H1 (cell line): ENCODE data around the gene GSX1. TPM values are rescaled to one million over a fixed set of nuclear protein-coding genes. Genes with fewer than 3 reads are reported as not detected.

ENCODE experiments used
- CTCF ChIA-PET: fragments of 300-600 bp; sonication (Branson Sonifier 250); formaldehyde crosslinking; loops from one replicate; lab custom pipeline; 2021; ENCODE audit not compliant: partially characterized antibody; lab: Charles Lee
- POLR2A ChIA-PET: fragments of 300-600 bp; sonication (Branson Sonifier 250); formaldehyde crosslinking; loops from one replicate; lab custom pipeline; 2021; ENCODE audit warnings: inconsistent platforms; ENCODE audit not compliant: partially characterized antibody; lab: Charles Lee
- DNase-seq, 2 experiments: peaks; one replicate each; pipeline versions ENCODE4 v3.0.0 to v3.0.0-alpha.2; 2010 to 2022; ENCODE audit warnings: low spot score in 2 of 2, low read depth in 1 of 2, mixed read lengths in 1 of 2
- FAIRE-seq: peaks from 2 replicates; lab custom pipeline; 2011; peaks lifted over from hg19 to GRCh38; lab: Jason Lieb, UNC
- H2AFZ ChIP-seq: 2 replicates; pipeline ENCODE4 v1.8.1; 2012; ENCODE audit warnings: low read length, inconsistent platforms
- H2AK5ac ChIP-seq: 2 replicates; pipeline ENCODE4 v1.6.1; 2013; ENCODE audit warnings: low read depth, low read length
- H2BK120ac ChIP-seq: replicated peaks from 2 replicates; pipeline ENCODE3; 2013; ENCODE audit warnings: low read depth, low read length, inconsistent platforms
- H2BK12ac ChIP-seq: 2 replicates; pipeline ENCODE4 v1.6.1; 2013; ENCODE audit warnings: low read depth, low read length
- H2BK15ac ChIP-seq: 2 replicates; pipeline ENCODE4 v1.6.1; 2013; ENCODE audit warnings: low read length
- H2BK20ac ChIP-seq: 2 replicates; pipeline ENCODE4 v1.6.1; 2013; ENCODE audit warnings: low read length
- H2BK5ac ChIP-seq: 2 replicates; pipeline ENCODE4 v1.6.1; 2013; ENCODE audit warnings: low read depth, low read length
- H3K14ac ChIP-seq: 2 replicates; pipeline ENCODE4 v1.6.1; 2013; ENCODE audit warnings: inconsistent platforms; ENCODE audit not compliant: insufficient read length
- H3K18ac ChIP-seq: 2 replicates; pipeline ENCODE4 v1.6.1; 2013; ENCODE audit warnings: low read length; ENCODE audit errors: extremely low read depth
- H3K23ac ChIP-seq: 2 replicates; pipeline ENCODE4 v1.6.1; 2013; ENCODE audit warnings: inconsistent platforms; ENCODE audit not compliant: insufficient read length
- H3K23me2 ChIP-seq: 2 replicates; pipeline ENCODE4 v1.6.1; 2013; ENCODE audit warnings: low read depth, low read length
- H3K27ac ChIP-seq: 2 replicates; pipeline ENCODE4 v1.6.1; 2011; ENCODE audit warnings: low read depth, low read length, inconsistent platforms
- H3K27me3 ChIP-seq, 4 experiments: replicated peaks in 1 of 4; 1 replicate in 1 of 4; 2 replicates in 3 of 4; pipeline versions ENCODE4 v1.6.1 to v1.8.1; 2011 to 2013; ENCODE audit warnings: low read length in 3 of 4, mild to moderate bottlenecking in 3 of 4, inconsistent platforms in 2 of 4, mixed read lengths in 2 of 4, moderate library complexity in 1 of 4; ENCODE audit not compliant: control insufficient read depth in 3 of 4, insufficient read depth in 3 of 4; ENCODE audit errors: extremely low read depth in 1 of 4
- H3K36me3 ChIP-seq, 4 experiments: 2 replicates each; pipeline versions ENCODE4 v1.6.1 to v1.8.1; 2011 to 2013; ENCODE audit warnings: mild to moderate bottlenecking in 4 of 4, low read length in 3 of 4, moderate library complexity in 2 of 4, control low read depth in 1 of 4, inconsistent platforms in 1 of 4; ENCODE audit not compliant: insufficient read depth in 4 of 4, control insufficient read depth in 2 of 4
- H3K4ac ChIP-seq: replicated peaks from 2 replicates; pipeline ENCODE3; 2013; ENCODE audit warnings: low read length, low read depth, mixed read lengths, inconsistent platforms; ENCODE audit not compliant: insufficient read length
- H3K4me1 ChIP-seq, 4 experiments: replicated peaks in 1 of 4; 1 replicate in 1 of 4; 2 replicates in 3 of 4; pipeline versions ENCODE4 v1.6.1 to v1.8.1; 2011 to 2013; ENCODE audit warnings: low read length in 3 of 4, inconsistent platforms in 2 of 4, mixed read lengths in 1 of 4; ENCODE audit not compliant: insufficient read depth in 4 of 4, control insufficient read depth in 3 of 4
- H3K4me2 ChIP-seq, 2 experiments: 2 replicates each; pipeline versions ENCODE4 v1.6.1 to v1.8.1; 2011 to 2013; ENCODE audit warnings: low read depth in 2 of 2, low read length in 2 of 2, control low read depth in 1 of 2, inconsistent platforms in 1 of 2, mild to moderate bottlenecking in 1 of 2; ENCODE audit not compliant: insufficient read depth in 1 of 2
- H3K4me3 ChIP-seq, 4 experiments: fragments of 200-600, 300-600 bp in 1 of 4; sonication (generic), shearing (Covaris generic), sonication (Bioruptor Twin) in 1 of 4; 2 replicates each; pipeline versions ENCODE4 v1.5.1 to v1.8.1; 2011 to 2016; ENCODE audit warnings: low read length in 4 of 4, low read depth in 3 of 4, control low read depth in 2 of 4, inconsistent platforms in 2 of 4, mild to moderate bottlenecking in 2 of 4, mixed read lengths in 1 of 4, moderate library complexity in 1 of 4; ENCODE audit not compliant: insufficient read depth in 2 of 4; ENCODE audit errors: extremely low read depth in 1 of 4
- H3K56ac ChIP-seq: replicated peaks from 2 replicates; pipeline ENCODE3; 2013; ENCODE audit warnings: low read depth, mild to moderate bottlenecking, mixed read lengths, low read length, inconsistent platforms; ENCODE audit not compliant: insufficient read length
- H3K79me1 ChIP-seq: 2 replicates; pipeline ENCODE4 v1.6.1; 2013; ENCODE audit warnings: low read depth, low read length, control low read depth
- H3K79me2 ChIP-seq, 2 experiments: 2 replicates each; pipeline versions ENCODE4 v1.6.1 to v1.8.1; 2012 to 2013; ENCODE audit warnings: low read length in 2 of 2, mild to moderate bottlenecking in 2 of 2, inconsistent platforms in 1 of 2; ENCODE audit not compliant: insufficient read depth in 2 of 2, control insufficient read depth in 1 of 2
- H3K9ac ChIP-seq, 4 experiments: replicated peaks in 1 of 4; 1 replicate in 1 of 4; 2 replicates in 3 of 4; pipeline versions ENCODE4 v1.6.1 to v1.8.1; 2011 to 2013; ENCODE audit warnings: low read depth in 3 of 4, low read length in 3 of 4, control low read depth in 2 of 4, mild to moderate bottlenecking in 2 of 4, moderate library complexity in 2 of 4, inconsistent platforms in 1 of 4; ENCODE audit errors: extremely low read depth in 1 of 4
- H3K9me3 ChIP-seq, 2 experiments: 2 replicates each; pipeline versions ENCODE4 v1.6.1 to v1.8.1; 2012 to 2013; ENCODE audit warnings: mild to moderate bottlenecking in 2 of 2, moderate library complexity in 2 of 2, control low read depth in 1 of 2, inconsistent platforms in 1 of 2, low read depth in 1 of 2, low read length in 1 of 2, mixed read lengths in 1 of 2; ENCODE audit not compliant: insufficient read depth in 2 of 2
- H4K20me1 ChIP-seq, 2 experiments: replicated peaks in 1 of 2; 2 replicates each; pipeline versions ENCODE3 to v1.8.1; 2011 to 2013; ENCODE audit warnings: inconsistent platforms in 2 of 2, low read length in 2 of 2, mild to moderate bottlenecking in 1 of 2; ENCODE audit not compliant: insufficient read depth in 2 of 2, control insufficient read depth in 1 of 2
- H4K5ac ChIP-seq: 2 replicates; pipeline ENCODE4 v1.6.1; 2013; ENCODE audit warnings: low read length, low read depth, mixed read lengths, inconsistent platforms; ENCODE audit not compliant: insufficient read length
- H4K8ac ChIP-seq: 2 replicates; pipeline ENCODE4 v1.8.0; 2013; ENCODE audit warnings: mild to moderate bottlenecking, moderate library complexity, low read length, inconsistent platforms; ENCODE audit not compliant: insufficient read depth; ENCODE audit errors: extremely low read depth
- H4K91ac ChIP-seq: replicated peaks from 2 replicates; pipeline ENCODE3; 2013; ENCODE audit warnings: low read length, mixed read lengths, inconsistent platforms; ENCODE audit not compliant: insufficient read length
- CBX5 ChIP-seq: fragments of 300-800, 300-1000 bp; sonication (generic); IDR thresholded peaks from 2 replicates; pipeline ENCODE4 v1.7.1; 2016; ENCODE audit warnings: antibody characterized with exemption, low read length, low read depth
- WGBS, 2 experiments: shearing (Covaris generic) in 1 of 2; methylation state at CpG; one replicate each; pipeline versions ENCODE4 v1.1.6 to v1.1.7; 2013 to 2015; ENCODE audit warnings: low lambda C conversion rate in 2 of 2, mixed read lengths in 2 of 2, inconsistent platforms in 1 of 2, low coverage in 1 of 2, missing lambda C conversion rate in 1 of 2; ENCODE audit not compliant: insufficient replicate concordance in 2 of 2, insufficient coverage in 1 of 2, insufficient read length in 1 of 2; ENCODE audit errors: extremely low coverage in 1 of 2, missing lambda C conversion rate in 1 of 2; 5-methylcytosine and 5-hydroxymethylcytosine counted together
- polyA plus RNA-seq, 7 experiments: library from polyadenylated mRNA; depleted of rRNA in 3 of 7; stranded (reverse) in 5 of 7; unstranded in 2 of 7; fragments of >200 nt in 5 of 7; fragments of 200-250 nt in 2 of 7; gene quantifications; 1 replicate in 5 of 7; 2 replicates in 1 of 7; 4 replicates in 1 of 7; pipeline versions ENCODE4 v1.2.1 to v1.2.3, GENCODE V29; 2011 to 2013; ENCODE audit warnings: missing spikeins in 2 of 7, mixed read lengths in 2 of 7
- total RNA-seq: library from RNA; stranded (reverse); fragmentation: NEBNext Ultra II Directional; extraction: Animal tissue kit (Norgen Biotek cat#: 25700); gene quantifications from 2 replicates; pipeline ENCODE4 v1.2.1, GENCODE V29; 2021

The GSX1 gene
- total and polyA plus RNA-seq, 2 of the 8 experiments (the other 6 are each of a cell fraction or from before 2014, with no cell fraction given), result not detected

- DNase-seq, result no peak
- Histone ChIP-seq H3K4ac (no peak overlapping the region), H2BK5ac (no peak overlapping the region), H4K91ac (no peak overlapping the region), H3K18ac (no peak overlapping the region), H3K9ac (no peak overlapping the region), H3K23ac (no peak overlapping the region), H3K79me1 (no peaks in the 10 kb centered on the region), H3K23me2 (no peaks in the 10 kb centered on the region), H3K27me3 (peaks cover under 1 to 29% (median 14%) of the 10 kb centered on the region in 4 experiments), H2BK12ac (no peak overlapping the region), H3K27ac (no peak overlapping the region), H3K14ac (no peak overlapping the region), H3K36me3 (no peaks in the 10 kb centered on the region), H2BK15ac (no peak overlapping the region), H3K56ac (no peak overlapping the region), H3K9me3 (no peaks in the 10 kb centered on the region), H3K4me2 (no peak overlapping the region), H4K20me1 (no peaks in the 10 kb centered on the region), H2AK5ac (no peak overlapping the region), H4K5ac (no peak overlapping the region), H2BK120ac (no peak overlapping the region), H3K4me3 (no peak overlapping the region), H2BK20ac (no peak overlapping the region), H3K79me2 (no peaks in the 10 kb centered on the region), H4K8ac (no peak overlapping the region), H2AFZ (no peak overlapping the region), H3K4me1 (no peaks in the 10 kb centered on the region)
- CTCF ChIA-PET, result interaction anchor here (1.1 to 2.2 kb wide), 2 partner anchors 35 to 142 kb away, joined by 4 to 6 read pairs; no protein-coding TSS in a partner anchor
- FAIRE-seq, result no peak
- POLR2A ChIA-PET, result no interaction called here
- WGBS, 2 experiments, result 93% methylated on average over 6 of the region's 6 CpGs; no CpG with 5 or more reads in 1 of the 2 experiments
- no peak for TF ChIP-seq CBX5
These were observed 41.8 kb downstream of the GSX1 start for GRCh38 chr13:27834095-27834494.
